ENCODE measurements around the gene MALSU1. TPM values are rescaled to one million over a fixed set of nuclear protein-coding genes. Genes with fewer than 3 reads are reported as not detected.

The MALSU1 gene
- total and polyA plus RNA-seq, 8 donors, result 10.7 to 29.4 (median 21.2) TPM

DNA sequence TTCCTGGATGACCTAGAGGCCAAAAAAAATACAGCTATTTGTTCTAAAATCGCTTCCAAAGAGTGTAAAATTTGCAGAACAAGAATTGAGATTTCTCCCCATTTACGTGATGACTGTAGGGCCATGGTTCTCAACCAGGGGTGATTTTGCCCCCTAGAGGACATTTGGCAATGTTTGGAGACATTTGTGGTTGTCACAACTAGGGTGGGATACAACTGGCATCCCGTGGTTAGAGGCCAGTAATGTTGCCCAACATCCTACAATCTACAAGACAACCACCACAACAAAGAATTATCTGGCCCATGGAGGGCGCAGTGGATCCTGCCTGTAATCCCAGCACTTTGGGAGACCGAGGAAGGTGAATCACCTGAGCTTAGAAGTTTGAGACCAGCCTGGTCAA lies 22.8 kb upstream of the MALSU1 start:
- Histone ChIP-seq H3K27me3 (no peaks in the 10 kb centered on the region), H3K9me3 (no peaks in the 10 kb centered on the region), H3K4me3 (no peak overlapping the region), H3K36me3 (no peaks in the 10 kb centered on the region), H3K27ac (no peak overlapping the region), H3K4me1 (peaks cover 0 to 4% (median 0%) of the 10 kb centered on the region in 3 donors)
- intact Hi-C loops (cut with DNase I), result no loop called here
- ATAC-seq (no peak), FAIRE-seq (no peak), DNase-seq (no peak)
- 72 to 73% methylated on average over 5 of the region's 5 CpGs for WGBS, 2 donors
- TF ChIP-seq, protein P1, sequence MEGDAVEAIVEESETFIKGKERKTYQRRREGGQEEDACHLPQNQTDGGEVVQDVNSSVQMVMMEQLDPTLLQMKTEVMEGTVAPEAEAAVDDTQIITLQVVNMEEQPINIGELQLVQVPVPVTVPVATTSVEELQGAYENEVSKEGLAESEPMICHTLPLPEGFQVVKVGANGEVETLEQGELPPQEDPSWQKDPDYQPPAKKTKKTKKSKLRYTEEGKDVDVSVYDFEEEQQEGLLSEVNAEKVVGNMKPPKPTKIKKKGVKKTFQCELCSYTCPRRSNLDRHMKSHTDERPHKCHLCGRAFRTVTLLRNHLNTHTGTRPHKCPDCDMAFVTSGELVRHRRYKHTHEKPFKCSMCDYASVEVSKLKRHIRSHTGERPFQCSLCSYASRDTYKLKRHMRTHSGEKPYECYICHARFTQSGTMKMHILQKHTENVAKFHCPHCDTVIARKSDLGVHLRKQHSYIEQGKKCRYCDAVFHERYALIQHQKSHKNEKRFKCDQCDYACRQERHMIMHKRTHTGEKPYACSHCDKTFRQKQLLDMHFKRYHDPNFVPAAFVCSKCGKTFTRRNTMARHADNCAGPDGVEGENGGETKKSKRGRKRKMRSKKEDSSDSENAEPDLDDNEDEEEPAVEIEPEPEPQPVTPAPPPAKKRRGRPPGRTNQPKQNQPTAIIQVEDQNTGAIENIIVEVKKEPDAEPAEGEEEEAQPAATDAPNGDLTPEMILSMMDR (IDR thresholded peaks at IDR 0.05), result no peak

DNA sequence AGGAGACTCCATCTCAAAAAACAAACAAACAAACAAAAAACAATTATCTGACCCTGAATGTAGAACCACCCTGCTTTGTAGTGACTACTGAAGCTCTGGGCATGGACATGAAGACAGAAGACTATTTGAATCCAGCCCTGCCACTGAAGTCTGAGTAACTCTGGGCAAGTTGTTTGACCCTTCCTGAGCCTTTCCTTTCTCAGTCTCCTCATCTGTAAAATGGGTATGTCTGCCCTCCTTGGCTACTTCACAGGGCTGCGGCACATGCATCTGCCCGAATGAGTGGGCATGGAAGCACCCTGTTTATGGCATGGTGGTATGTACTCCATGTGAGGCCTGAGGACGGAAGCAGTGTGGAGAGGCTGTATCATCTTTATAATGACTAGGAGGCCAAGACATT lies 22.2 kb upstream of the MALSU1 start:
- no peak overlapping the region for H3K27ac ChIP-seq
- 64 to 80% methylated on average over 3 of the region's 3 CpGs for WGBS, 2 donors
- intact Hi-C loops (cut with DNase I), result no loop called here
- no peak for DNase-seq
- ATAC-seq, result no peak
- TF ChIP-seq, protein P1 (IDR thresholded peaks at IDR 0.05), result no peak
- no peak overlapping the region for H3K4me3 ChIP-seq
- peaks cover 0 to 4% (median 0%) of the 10 kb centered on the region in 3 donors for H3K4me1 ChIP-seq
- no peaks in the 10 kb centered on the region for H3K27me3 ChIP-seq
- H3K36me3 ChIP-seq, result no peaks in the 10 kb centered on the region
- H3K9me3 ChIP-seq, result no peaks in the 10 kb centered on the region
- FAIRE-seq, result no peak

DNA sequence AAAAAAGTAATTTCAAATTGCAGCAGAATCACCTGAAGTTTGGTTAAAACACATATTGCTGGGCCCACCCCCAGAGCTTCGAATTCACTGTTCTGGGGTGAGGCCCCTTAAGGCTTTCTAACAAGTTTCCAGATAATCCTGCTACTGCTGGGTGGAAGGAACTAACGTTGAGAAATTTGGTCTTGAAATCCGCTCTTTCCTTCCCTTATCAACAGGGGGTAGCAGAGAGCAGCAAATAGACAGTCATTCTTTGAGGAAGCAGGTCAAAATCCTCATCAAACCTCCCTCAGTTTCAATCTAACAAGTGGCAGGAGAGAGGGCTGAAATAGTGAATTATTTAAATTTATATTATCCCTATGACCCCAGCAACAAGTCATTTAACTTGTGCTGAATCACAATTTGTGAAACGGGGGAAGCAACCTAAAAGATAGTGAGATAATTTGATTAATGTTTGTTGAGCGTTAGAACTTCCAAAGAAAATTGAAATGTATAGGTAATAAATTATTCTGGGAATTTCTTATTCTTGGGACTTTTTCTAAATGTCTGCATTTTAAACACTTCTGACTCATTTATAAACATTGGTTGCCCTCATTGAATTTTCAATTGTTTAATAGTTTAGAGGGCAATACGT lies 21.7 kb upstream of the MALSU1 start:
- TF ChIP-seq, protein P1 (IDR thresholded peaks at IDR 0.05), result peak; percentile 28 to 56 (median 49)
- Histone ChIP-seq H3K9me3 (no peaks in the 10 kb centered on the region), H3K27me3 (no peaks in the 10 kb centered on the region), H3K36me3 (no peaks in the 10 kb centered on the region), H3K4me3 (no peak overlapping the region), H3K4me1 (peaks cover 0 to 4% (median 0%) of the 10 kb centered on the region in 3 donors), H3K27ac (no peak overlapping the region)
- 27 to 33% methylated on average over 6 of the region's 6 CpGs for WGBS, 2 donors
- DNase-seq (peak in 2 of 6 donors; percentile 18 to 34), FAIRE-seq (no peak), ATAC-seq (peak in 3 of 4 donors; percentile 63 to 71 (median 64))
- intact Hi-C loops (cut with DNase I), result no loop called here

DNA sequence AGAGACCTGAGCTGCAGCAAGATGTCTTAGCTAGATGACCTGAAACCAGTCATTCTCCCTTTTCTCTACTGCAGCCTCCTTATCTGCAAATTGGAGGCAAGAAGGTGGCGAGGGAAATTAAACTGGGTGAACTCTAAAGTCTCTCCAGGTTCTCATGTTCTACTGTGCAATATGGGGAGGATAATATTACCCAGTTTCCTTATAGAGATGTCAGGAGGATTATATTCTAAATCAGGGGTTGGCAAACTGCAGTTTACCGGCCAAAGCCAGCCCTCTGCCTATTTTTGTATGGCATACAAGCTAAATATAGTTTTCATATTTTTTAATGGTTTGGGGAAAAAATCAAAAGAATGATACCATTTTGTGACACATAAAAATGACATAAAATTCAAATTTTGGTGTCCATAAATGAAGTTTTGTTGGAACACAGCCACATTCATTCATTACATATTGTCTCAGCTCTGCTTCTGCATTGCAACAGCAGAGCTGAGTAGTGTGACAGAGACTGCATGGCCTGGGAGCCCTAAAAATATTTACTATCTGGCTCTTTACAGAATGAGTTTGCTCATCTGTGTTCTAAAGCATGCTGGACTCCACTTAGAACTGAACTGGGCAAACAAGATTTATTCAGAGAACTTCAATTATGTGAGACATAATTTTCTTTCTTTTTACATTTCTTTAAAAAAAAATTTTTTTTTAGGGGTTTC lies 19.2 kb upstream of the MALSU1 start:
- H3K27me3 ChIP-seq, result no peaks in the 10 kb centered on the region
- ATAC-seq (no peak), DNase-seq (no peak), FAIRE-seq (no peak)
- intact Hi-C loops (cut with DNase I), result no loop called here
- H3K9me3 ChIP-seq, result no peaks in the 10 kb centered on the region
- TF ChIP-seq, protein P1 (IDR thresholded peaks at IDR 0.05), result no peak
- H3K4me3 ChIP-seq, result no peak overlapping the region
- no peaks in the 10 kb centered on the region for H3K4me1 ChIP-seq
- H3K27ac ChIP-seq, result no peak overlapping the region
- 84 to 94% methylated on average over 2 of the region's 2 CpGs for WGBS, 2 donors
- no peaks in the 10 kb centered on the region for H3K36me3 ChIP-seq

DNA sequence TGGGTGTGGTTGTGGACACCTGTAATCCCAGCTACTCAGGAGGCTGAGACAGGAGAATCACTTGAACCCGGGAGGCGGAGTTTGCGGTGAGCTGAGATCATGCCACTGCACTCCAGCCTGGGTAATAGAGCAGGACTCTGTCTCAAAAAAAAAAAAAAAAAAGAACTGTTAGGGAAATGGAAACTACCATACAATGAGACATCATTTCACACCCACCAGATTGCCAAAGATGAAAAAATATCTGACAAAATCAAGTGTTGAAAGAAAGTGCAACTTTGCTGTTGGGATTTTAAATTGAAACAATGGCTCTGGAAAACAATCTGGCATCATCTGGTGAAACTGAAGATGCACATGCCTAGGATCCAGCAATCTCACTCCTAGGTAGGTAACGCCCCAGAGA lies 16.1 kb upstream of the MALSU1 start:
- H3K4me1 ChIP-seq, result no peaks in the 10 kb centered on the region
- 92 to 97% methylated on average over 4 of the region's 4 CpGs for WGBS, 2 donors
- ATAC-seq (no peak), DNase-seq (no peak), FAIRE-seq (no peak)
- no peaks in the 10 kb centered on the region for H3K9me3 ChIP-seq
- TF ChIP-seq, protein P1 (IDR thresholded peaks at IDR 0.05), result no peak
- no peak overlapping the region for H3K27ac ChIP-seq
- no peaks in the 10 kb centered on the region for H3K36me3 ChIP-seq
- H3K4me3 ChIP-seq, result no peak overlapping the region
- intact Hi-C loops (cut with DNase I), result no loop called here
- H3K27me3 ChIP-seq, result no peaks in the 10 kb centered on the region
